Activated naive CD8-positive, alpha-beta T cell treated with anti-CD3 and anti-CD28 coated beads for 36 hours (primary cell): Measurements from ENCODE around the gene DDI2. TPM values are rescaled to one million over a fixed set of nuclear protein-coding genes. Genes with fewer than 3 reads are reported as not detected.

ENCODE experiments used
- DNase-seq: peaks from one replicate; pipeline ENCODE4 v3.0.0; 2021
- H3K27ac Mint-ChIP-seq: one replicate; pipeline ENCODE4 v1.8.0; 2022; ENCODE audit warnings: mild to moderate bottlenecking, moderate library complexity, mixed read lengths
- H3K27me3 Mint-ChIP-seq: one replicate; pipeline ENCODE4 v1.8.0; 2022; ENCODE audit warnings: mild to moderate bottlenecking, mixed read lengths
- H3K36me3 Mint-ChIP-seq: one replicate; pipeline ENCODE4 v1.8.0; 2021; ENCODE audit warnings: mild to moderate bottlenecking, mixed read lengths
- H3K4me1 Mint-ChIP-seq: one replicate; pipeline ENCODE4 v1.8.0; 2021; ENCODE audit warnings: mixed read lengths
- H3K4me3 Mint-ChIP-seq: one replicate; pipeline ENCODE4 v1.8.0; 2022; ENCODE audit warnings: mild to moderate bottlenecking, moderate library complexity, mixed read lengths
- H3K9me3 Mint-ChIP-seq: one replicate; pipeline ENCODE4 v1.8.0; 2022; ENCODE audit warnings: mixed read lengths
- total RNA-seq, 2 experiments: library from RNA; stranded (reverse); gene quantifications; one replicate each; pipeline ENCODE4 v1.2.3, GENCODE V29; 2021

Gene DDI2
- total RNA-seq, 2 experiments from 2014 or later, result 45.4 to 45.9 TPM

DNA sequence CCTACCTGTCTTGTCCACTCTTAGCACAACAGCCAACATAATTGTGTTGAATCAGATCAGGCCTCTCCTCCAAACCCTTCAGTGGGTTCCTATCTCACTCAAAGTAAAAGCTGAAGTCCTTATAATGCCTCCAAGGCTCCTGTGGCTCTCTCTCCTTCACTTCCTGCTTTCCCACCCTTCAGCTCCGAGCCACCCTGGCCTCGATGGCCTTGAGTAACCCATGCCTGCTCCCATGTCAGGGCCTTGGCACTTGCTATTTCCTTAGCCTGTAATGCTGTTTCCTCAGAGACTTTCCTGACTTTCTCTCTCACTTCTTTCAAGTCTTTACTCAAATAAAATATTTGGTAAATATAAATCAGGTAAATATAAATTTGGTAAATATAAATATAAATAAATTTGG is 58.8 kb downstream of the DDI2 start:
- DNase-seq, result no peak
- Mint-ChIP-seq H3K36me3 (no peaks in the 10 kb centered on the region), H3K4me3 (no peak overlapping the region), H3K9me3 (no peaks in the 10 kb centered on the region), H3K27ac (no peak overlapping the region), H3K4me1 (peaks cover 5% of the 10 kb centered on the region), H3K27me3 (no peaks in the 10 kb centered on the region)

DNA sequence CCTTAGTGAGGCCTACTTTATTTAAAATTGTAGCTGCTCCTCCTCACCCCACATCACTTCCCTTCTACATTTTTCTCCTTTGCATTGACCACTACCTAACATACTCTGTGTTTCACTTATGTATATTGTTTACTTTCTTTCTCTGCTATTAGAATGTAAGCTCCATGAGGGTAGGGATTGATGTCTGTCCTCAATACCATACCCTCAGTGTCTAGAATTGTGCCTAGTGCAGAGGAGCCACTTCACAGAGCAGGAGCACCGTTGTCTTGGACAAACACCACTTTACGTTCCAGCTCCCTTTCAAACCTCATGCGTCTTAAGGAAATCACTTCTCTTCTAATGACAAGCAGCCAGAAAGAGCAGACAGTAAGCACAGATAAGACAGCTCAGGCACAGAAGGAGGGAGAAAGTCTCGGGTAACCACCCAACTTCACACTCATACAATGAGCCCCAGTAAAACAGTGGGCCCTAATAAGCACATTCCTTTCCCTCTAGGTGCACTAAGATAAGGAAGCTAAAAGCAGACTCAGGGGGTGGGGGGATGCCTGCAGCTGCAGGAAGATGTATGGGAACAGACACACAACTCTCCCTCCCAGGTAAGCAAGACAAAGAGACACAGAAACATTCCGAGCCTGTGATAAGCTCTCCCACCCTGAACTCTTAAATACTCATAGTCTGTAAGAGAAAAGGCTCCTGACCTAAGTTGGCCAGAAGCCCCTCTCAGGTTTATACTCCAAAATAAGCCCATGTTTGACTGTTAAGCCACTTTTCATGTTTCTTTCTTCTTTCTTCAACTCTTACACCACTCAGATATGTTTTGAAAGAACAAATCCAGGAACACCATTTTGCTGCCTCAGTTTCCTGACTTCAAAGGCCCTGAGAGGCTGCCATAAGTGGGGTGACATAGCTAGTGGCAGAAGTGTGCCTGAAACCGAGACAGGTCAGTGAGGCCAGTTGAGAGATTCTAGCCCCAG is 59.7 kb downstream of the DDI2 start:
- H3K9me3 Mint-ChIP-seq, result no peaks in the 10 kb centered on the region
- no peak overlapping the region for H3K27ac Mint-ChIP-seq
- H3K4me3 Mint-ChIP-seq, result no peak overlapping the region
- H3K36me3 Mint-ChIP-seq, result no peaks in the 10 kb centered on the region
- no peaks in the 10 kb centered on the region for H3K27me3 Mint-ChIP-seq
- DNase-seq, result no peak
- peaks cover 8% of the 10 kb centered on the region for H3K4me1 Mint-ChIP-seq

DNA sequence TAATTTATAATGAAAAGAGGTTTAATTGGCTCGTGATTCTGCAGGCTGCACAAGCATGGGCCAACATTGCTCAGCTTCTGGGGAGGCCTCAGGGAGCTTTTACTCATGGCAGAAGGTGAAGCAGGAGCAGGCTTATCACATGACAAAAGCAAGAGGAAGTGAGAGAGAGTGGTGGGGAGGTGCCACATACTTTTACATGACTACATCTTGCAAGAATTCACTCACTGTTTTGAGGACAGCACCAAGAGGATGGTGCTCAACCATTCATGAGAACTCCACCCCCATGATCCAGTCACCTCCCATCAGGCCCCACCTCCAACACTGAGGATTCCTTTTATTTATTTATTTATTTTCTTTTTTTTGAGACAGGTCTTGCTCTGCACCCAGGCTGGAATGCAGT is 61.3 kb downstream of the DDI2 start:
- Mint-ChIP-seq H3K27me3 (no peaks in the 10 kb centered on the region), H3K36me3 (no peaks in the 10 kb centered on the region), H3K4me1 (peaks cover 8% of the 10 kb centered on the region), H3K27ac (no peak overlapping the region), H3K4me3 (no peak overlapping the region), H3K9me3 (no peaks in the 10 kb centered on the region)
- DNase-seq, result no peak

DNA sequence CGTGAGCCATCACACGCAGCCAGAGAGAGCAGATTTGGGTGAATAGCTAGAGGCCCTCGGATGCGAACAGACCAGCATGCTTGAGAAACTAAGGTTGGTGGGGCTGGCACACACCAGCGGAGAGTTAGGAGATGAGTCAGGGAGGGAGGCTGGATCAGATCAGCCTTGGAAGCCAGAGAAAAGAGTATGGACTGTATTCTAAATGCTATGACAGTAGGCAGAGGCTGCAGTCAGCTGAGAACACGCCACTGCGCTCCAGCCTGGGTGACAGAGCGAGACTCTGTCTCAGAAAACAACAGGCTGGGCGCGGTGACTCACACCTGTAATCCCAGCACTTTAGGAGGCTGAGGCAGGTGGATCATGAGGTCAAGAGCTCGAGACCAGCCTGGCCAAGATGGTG is 62.9 kb downstream of the DDI2 start:
- Mint-ChIP-seq H3K27me3 (no peaks in the 10 kb centered on the region), H3K4me3 (no peak overlapping the region)
- DNase-seq, result no peak

DNA sequence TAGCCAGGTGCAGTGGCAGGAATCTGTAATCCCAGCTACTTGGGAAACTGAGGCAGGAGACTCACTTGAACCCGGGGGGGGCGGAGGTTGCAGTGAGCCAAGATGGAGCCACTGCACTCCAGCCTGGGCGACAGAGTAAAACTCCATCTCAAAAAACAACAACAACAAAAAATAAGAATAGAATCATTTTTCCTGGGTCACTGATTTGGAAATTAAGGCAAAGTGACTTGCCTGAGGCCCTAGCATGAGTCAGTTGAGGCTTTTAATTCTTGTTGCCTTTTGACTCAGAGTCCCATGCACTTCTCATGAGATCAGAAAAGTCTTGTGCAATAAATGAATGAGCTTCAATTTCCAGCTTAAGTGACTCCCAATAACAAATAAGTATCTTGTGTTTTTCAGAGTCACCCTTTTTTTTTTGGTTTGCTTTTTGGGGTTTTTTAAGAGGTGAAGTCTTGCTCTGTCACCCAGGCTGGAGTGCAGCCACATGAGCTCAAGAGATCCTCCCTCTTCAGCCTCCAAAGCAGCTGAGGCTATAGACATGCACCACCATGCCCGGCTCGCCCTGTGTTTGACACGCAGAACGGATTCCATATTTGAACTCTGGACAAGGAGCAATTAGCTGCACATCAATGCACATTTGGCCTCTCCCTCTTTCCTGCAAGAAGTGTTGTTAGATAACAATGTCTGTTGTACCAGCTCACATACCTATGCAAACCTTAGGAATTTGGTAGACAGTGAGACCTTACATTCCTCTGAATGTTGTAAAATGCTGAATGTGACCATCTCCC is 63.5 kb downstream of the DDI2 start:
- Mint-ChIP-seq H3K27me3 (no peaks in the 10 kb centered on the region), H3K27ac (no peak overlapping the region), H3K4me3 (no peak overlapping the region), H3K36me3 (no peaks in the 10 kb centered on the region), H3K4me1 (peaks cover 10% of the 10 kb centered on the region), H3K9me3 (no peaks in the 10 kb centered on the region)
- DNase-seq, result no peak

More for the DNA sequence above, 62.9 kb downstream of the DDI2 start:
- no peak overlapping the region for H3K27ac Mint-ChIP-seq
- peaks cover 8% of the 10 kb centered on the region for H3K4me1 Mint-ChIP-seq
- H3K36me3 Mint-ChIP-seq, result no peaks in the 10 kb centered on the region
- no peaks in the 10 kb centered on the region for H3K9me3 Mint-ChIP-seq

DNA sequence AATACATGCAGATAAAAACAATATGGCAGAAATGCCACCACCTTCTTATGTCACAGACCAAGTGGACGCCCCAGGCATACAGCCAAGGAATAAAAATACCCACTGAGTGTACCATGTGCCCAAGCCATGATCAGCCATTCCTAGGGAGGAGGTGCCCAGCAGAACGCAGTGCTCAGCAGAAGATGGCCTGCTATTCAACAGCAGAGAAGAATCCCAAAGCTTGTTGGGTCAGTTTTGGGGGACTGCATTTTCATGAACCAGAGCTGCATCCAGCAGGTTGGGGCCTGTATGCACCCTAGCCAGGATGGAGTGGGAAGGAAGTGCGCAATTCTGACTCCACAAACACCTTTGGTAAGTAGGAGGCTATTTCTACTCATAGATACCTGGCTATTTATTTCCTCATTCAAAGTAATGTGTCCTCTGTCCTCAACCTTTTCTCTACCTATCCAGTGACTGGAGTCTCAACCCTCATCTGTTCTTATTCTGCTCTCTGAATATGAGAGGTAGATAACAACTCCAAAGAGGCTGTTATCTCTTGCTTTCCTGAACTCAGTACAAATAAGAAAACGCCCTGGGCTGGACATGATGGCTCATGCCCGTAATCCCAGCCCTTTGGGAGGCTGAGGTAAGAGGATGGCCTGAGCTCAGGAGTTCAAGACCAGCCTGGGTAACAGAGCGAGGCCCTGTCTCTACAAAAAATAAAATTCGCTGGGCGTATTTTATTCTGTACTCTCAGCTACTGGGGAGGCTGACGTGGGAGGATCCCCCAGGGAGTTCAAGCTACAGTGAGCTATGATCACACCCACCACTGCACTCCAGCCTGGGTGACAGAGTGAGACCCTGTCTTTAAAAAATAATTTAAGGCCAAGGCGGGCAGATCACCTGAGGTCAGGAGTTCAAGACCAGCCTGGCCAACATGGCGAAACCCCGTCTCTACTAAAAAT is 64.4 kb downstream of the DDI2 start:
- no peak overlapping the region for H3K27ac Mint-ChIP-seq
- H3K4me3 Mint-ChIP-seq, result no peak overlapping the region

DNA sequence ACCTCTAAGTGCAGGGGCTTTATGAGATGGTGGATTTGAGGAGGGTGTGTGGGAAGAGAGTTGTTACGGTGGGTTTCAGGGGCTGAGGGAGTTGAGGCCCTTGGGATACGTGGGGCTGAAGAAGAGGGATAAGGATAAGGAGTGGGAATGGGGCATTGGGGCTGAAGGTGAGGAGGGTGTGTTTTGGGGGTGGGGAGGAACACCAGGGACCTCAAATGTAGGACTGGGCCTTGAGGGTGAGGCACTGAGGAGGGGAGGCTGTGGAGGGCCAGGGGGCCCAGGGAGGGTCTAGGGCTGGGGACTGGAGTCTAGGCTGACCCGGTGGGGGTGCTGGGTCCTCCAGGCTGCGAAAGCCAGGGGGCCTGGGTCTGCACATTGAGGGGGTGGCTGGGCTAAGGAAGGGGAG is 65.7 kb downstream of the DDI2 start:
- Mint-ChIP-seq H3K4me3 (peak overlapping the region; percentile 81), H3K9me3 (no peaks in the 10 kb centered on the region), H3K27me3 (no peaks in the 10 kb centered on the region), H3K36me3 (peaks cover 16% of the 10 kb centered on the region), H3K4me1 (peaks cover 25% of the 10 kb centered on the region), H3K27ac (peak overlapping the region; percentile 73)
- DNase-seq, result no peak

More for the DNA sequence above, 64.4 kb downstream of the DDI2 start:
- Mint-ChIP-seq H3K4me1 (peaks cover 15% of the 10 kb centered on the region), H3K27me3 (no peaks in the 10 kb centered on the region), H3K9me3 (no peaks in the 10 kb centered on the region), H3K36me3 (peaks cover 4% of the 10 kb centered on the region)
- DNase-seq, result no peak

DNA sequence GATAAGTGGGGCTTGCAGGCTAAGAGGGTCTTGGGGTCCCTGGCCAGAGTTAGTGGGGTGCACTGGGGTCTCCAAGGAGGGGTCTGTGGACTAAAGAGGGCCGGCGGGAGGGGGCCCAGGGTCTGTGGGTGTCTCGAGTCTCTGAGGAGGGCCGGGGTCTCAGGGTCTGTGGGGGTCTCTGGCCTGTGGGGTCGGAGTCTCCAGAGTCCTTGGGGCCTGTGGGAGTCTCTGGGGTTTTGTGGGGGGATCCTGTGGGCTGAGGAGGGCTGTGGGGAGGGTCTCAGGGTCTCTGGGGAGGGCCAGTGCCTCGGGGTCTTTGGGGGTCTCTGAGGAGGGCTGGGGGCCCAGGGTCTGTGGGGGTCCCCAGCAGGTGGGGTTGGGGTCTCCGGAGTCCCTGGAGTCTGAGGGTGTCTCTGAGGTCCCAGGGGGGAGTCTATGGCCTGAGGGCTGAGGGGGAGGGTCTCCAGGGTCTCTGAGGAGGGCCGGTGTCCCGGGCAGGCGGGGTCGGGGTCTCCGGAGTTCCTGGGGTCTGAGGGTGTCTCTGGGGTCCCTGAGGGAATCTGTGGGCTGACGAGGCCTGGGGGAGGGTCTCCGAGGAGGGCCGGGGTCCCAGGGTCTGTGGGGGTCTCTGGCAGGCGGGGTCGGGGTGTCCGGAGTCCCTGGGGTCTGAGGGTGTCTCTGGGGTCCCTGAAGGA is 66.2 kb downstream of the DDI2 start:
- DNase-seq, result no peak
- Mint-ChIP-seq H3K27me3 (no peaks in the 10 kb centered on the region), H3K9me3 (no peaks in the 10 kb centered on the region), H3K36me3 (peaks cover 21% of the 10 kb centered on the region), H3K4me3 (peak overlapping the region; percentile 81), H3K4me1 (peaks cover 27% of the 10 kb centered on the region), H3K27ac (peak overlapping the region; percentile 73)

DNA sequence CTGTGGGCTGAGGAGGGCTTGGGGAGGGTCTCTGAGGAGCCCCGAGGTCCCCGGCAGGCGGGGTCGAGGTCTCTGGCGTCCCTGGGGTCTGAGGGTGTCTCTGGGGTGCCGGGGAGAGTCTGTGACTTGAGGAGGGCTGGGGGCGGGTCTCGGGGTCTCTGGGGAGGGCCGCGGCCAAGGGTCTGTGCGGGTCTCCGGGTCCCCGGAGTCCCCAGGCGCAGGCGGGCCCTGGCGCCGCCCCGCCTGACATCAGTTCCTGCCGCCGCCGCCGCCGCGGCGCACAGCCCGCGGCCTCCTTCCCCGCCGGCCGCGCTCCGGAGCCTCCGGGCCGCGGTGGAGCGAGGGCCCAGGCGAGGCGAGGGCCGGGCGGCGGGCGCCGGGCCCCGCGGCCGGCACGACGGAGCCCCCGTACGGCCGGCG is 66.8 kb downstream of the DDI2 start, which contains the start of gene PLEKHM2:
TSS of gene PLEKHM2 (plus strand) at position 279 of the 420 bp plus-strand sequence. CDS start 239 bp downstream, outside the sequence.
- no peaks in the 10 kb centered on the region for H3K9me3 Mint-ChIP-seq
- H3K27me3 Mint-ChIP-seq, result no peaks in the 10 kb centered on the region
- H3K4me3 Mint-ChIP-seq, result peak within 1 kb of the TSS; percentile 83
- peak; percentile 66 for DNase-seq
- H3K36me3 Mint-ChIP-seq, result peaks cover 25% of the 10 kb centered on the region
- peaks cover 27% of the 10 kb centered on the region for H3K4me1 Mint-ChIP-seq
- H3K27ac Mint-ChIP-seq, result peak within 1 kb of the TSS; percentile 87

DNA sequence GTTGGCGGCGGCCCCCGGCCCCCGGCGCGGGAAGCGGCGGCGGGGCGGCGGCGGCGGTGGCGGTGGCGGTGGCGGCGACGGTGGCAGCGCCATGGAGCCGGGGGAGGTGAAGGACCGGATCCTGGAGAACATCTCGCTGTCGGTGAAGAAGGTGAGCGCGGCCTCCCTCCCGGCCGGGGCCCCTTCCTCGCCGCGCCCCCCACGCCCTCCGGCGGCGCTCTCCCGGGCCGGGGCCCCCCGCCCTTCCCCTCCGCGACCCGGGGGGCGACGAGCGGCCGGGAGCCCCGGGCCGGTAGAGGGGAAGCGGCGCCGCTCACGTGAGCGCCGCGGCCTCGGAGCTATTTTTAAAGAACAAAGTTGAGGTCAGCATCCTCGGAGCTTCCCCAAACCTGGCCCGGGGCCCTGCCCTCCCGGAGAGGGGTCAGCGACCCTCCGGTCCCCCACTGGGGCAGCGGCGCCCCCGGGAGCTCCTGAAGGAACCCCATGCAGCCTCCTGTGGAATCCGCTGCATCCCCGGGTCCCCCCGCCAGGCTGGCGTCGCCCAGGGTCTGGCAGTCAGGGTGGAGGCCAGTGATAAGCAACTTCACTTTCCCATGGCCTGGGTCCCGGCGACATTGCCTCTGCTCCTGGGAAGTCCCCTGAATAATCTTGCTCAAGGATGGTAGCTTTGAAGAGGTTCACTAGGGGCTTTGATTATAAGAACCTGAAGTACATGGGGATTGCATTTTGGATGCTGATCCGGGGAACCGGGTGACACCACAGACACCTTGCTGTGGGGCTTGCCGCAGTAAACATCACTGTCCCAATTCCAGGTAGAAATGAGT is 67.4 kb downstream of the DDI2 start:
- Mint-ChIP-seq H3K27ac (peak overlapping the region; percentile 87), H3K9me3 (no peaks in the 10 kb centered on the region), H3K36me3 (peaks cover 25% of the 10 kb centered on the region), H3K4me1 (peaks cover 27% of the 10 kb centered on the region), H3K27me3 (no peaks in the 10 kb centered on the region), H3K4me3 (peak overlapping the region; percentile 83)
- DNase-seq, result peak; percentile 52

DNA sequence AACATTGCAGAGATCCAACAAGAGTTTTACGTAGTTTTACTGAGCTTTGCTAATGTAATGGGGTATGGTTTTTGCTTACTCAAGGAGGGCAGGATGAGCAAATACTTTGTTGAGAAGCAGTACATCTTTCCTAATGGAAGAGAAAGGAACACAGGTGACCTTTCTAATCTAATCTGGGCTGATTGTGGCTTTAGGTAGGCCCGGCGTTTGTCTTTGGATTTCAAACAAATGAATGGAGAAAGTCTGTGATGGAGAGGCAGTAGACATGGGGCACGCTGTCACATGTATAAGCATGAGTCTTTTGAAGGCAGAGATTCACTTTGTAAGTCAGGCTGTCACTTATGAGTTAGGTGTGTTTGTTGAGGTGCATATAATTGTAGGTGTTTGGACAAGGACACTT is 68.6 kb downstream of the DDI2 start:
- H3K27me3 Mint-ChIP-seq, result no peaks in the 10 kb centered on the region
- peaks cover 27% of the 10 kb centered on the region for H3K4me1 Mint-ChIP-seq
- H3K36me3 Mint-ChIP-seq, result peaks cover 25% of the 10 kb centered on the region
- no peak for DNase-seq
- H3K9me3 Mint-ChIP-seq, result no peaks in the 10 kb centered on the region
- peak overlapping the region; percentile 83 for H3K4me3 Mint-ChIP-seq
- peak overlapping the region; percentile 18 for H3K27ac Mint-ChIP-seq

DNA sequence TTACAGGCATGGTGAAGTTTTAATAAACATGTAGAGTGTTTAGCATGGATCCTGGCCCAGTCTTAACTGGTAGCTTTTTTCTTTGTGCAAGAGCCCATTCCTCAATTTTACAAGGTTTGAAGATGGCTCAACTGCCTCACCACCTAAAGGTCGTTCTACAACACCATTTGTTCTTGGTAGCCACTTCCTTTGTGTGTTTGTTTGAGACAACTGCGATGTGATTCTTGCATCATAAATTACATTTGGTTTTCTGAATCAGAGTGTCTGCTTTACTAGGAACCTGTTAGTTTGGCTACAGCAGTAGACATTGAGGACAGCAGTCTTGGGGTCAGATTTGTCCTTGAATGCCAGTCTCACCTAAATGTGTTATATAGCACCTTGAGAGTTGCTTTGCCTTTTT is 70.2 kb downstream of the DDI2 start:
- H3K4me1 Mint-ChIP-seq, result peaks cover 30% of the 10 kb centered on the region

DNA sequence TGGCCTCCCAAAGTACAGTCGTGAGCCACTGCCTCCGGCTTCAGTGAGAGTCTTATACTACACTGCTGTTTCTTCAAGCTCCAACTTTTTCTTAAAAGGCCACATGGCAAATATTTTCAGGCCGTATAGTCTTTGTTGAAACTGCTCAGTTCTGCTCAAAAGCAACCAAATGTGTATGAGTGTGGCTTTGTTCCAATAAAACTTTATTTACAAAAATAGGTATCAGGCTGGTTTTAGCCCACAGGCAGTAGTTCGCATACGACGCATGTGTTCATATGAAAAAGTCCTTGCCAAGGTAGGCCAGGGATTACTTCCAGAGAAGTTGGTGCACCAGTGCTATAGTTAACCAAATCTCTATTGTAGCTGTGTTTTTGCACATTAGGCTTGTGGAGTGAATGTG is 73.1 kb downstream of the DDI2 start:
- no peak overlapping the region for H3K27ac Mint-ChIP-seq
- peaks cover 42% of the 10 kb centered on the region for H3K4me1 Mint-ChIP-seq
- no peak for DNase-seq
- peaks cover 33% of the 10 kb centered on the region for H3K36me3 Mint-ChIP-seq
- no peak overlapping the region for H3K4me3 Mint-ChIP-seq
- no peaks in the 10 kb centered on the region for H3K9me3 Mint-ChIP-seq
- H3K27me3 Mint-ChIP-seq, result no peaks in the 10 kb centered on the region

More for the DNA sequence above, 70.2 kb downstream of the DDI2 start:
- no peaks in the 10 kb centered on the region for H3K27me3 Mint-ChIP-seq
- peaks cover 25% of the 10 kb centered on the region for H3K36me3 Mint-ChIP-seq
- no peak overlapping the region for H3K4me3 Mint-ChIP-seq
- no peaks in the 10 kb centered on the region for H3K9me3 Mint-ChIP-seq
- peak overlapping the region; percentile 29 for H3K27ac Mint-ChIP-seq
- DNase-seq, result no peak
